Upper lobe of left lung (tissue), 6 donors: ENCODE measurements around the gene SETBP1. TPM values are rescaled to one million over a fixed set of nuclear protein-coding genes. Genes with fewer than 3 reads are reported as not detected.

Experiments used
- ATAC-seq, 2 donors: fragments of 200-7000 bp; cut with Tn5 transposase; one replicate each; pipeline ENCODE4 v1.9.1; 2022; ENCODE audit warnings: mild to moderate bottlenecking in 2 of 2, moderate library complexity in 2 of 2; ENCODE audit not compliant: low FRiP score in 2 of 2
- DNase-seq, 2 donors: peaks; one replicate each; pipeline ENCODE4 v3.0.0-alpha.2; 2019 to 2020
- H3K27ac ChIP-seq, 4 donors: fragments of 200-600 bp; sonication (generic); one replicate each; pipeline ENCODE4 v1.5.1; 2016 to 2019
- H3K27me3 ChIP-seq, 4 donors: fragments of 200-600 bp; sonication (generic); one replicate each; pipeline ENCODE4 v1.5.1; 2017 to 2019
- H3K36me3 ChIP-seq, 4 donors: fragments of 200-600 bp; sonication (generic); one replicate each; pipeline ENCODE4 v1.5.1; 2016 to 2019
- H3K4me1 ChIP-seq, 4 donors: fragments of 200-600 bp; sonication (generic); one replicate each; pipeline ENCODE4 v1.5.1; 2018 to 2019
- H3K4me3 ChIP-seq, 4 donors: fragments of 200-600 bp; sonication (generic); one replicate each; pipeline ENCODE4 v1.5.1; 2017 to 2019; ENCODE audit warnings: mild to moderate bottlenecking in 2 of 4, moderate library complexity in 1 of 4
- H3K9me3 ChIP-seq, 4 donors: fragments of 200-600 bp; sonication (generic); one replicate each; pipeline ENCODE4 v1.5.1; 2018 to 2019
- CTCF ChIP-seq, 6 experiments: fragments of 450-650 bp in 4 of 6; fragments of 200-600 bp in 2 of 6; sonication (generic) in 2 of 6; IDR thresholded peaks; one replicate each; pipeline ENCODE4 v1.5.1; 2016 to 2019; ENCODE audit warnings: antibody characterized with exemption in 6 of 6
- EP300 ChIP-seq, 4 donors: sonication (generic); formaldehyde crosslinking; IDR thresholded peaks; one replicate each; pipeline ENCODE4 v1.5.1; 2017; ENCODE audit warnings: antibody characterized with exemption in 4 of 4, control low read depth in 2 of 4
- POLR2A ChIP-seq, 4 donors: fragments of 450-650 bp; IDR thresholded peaks; one replicate each; pipeline ENCODE4 v1.5.1; 2016 to 2017; ENCODE audit warnings: antibody characterized with exemption in 4 of 4, mild to moderate bottlenecking in 2 of 4
- POLR2AphosphoS5 ChIP-seq, 2 donors: sonication (generic); formaldehyde crosslinking; IDR thresholded peaks; one replicate each; pipeline ENCODE4 v1.5.1; 2017; ENCODE audit warnings: antibody characterized with exemption in 2 of 2
- WGBS, 2 donors: methylation state at CpG; one replicate each; pipeline ENCODE4 v1.1.5; 2017 to 2018; 5-methylcytosine and 5-hydroxymethylcytosine counted together
- total RNA-seq, 6 donors: library from RNA; depleted of rRNA in 4 of 6; stranded (reverse); fragments of >200 nt in 4 of 6; gene quantifications; one replicate each; pipeline versions ENCODE4 v1.1.0 to v1.2.1, GENCODE V29; 2016 to 2021
- donor health status: DM: no; HTN: no; CAD: no; lungs with moderate emphysema.
- donor health status: DM: no; HTN: yes; CAD: no; lungs with severe emphysema.

Gene SETBP1
- total RNA-seq, 6 donors from 2014 or later, result 11.7 to 38.8 (median 16.6) TPM

- Histone ChIP-seq H3K27ac (peak overlapping the region; percentile 50 to 77 (median 61)), H3K36me3 (no peaks in the 10 kb centered on the region), H3K4me1 (peaks cover 0 to 17% (median 6%) of the 10 kb centered on the region in 4 donors), H3K27me3 (no peaks in the 10 kb centered on the region), H3K4me3 (no peak overlapping the region), H3K9me3 (no peaks in the 10 kb centered on the region)
- 82 to 91% methylated on average over 3 of the region's 3 CpGs for WGBS, 2 donors
- no peak for TF ChIP-seq POLR2AphosphoS5 (IDR thresholded peaks at IDR 0.05)
- no peak for TF ChIP-seq POLR2A (IDR thresholded peaks at IDR 0.05)
- no peak for TF ChIP-seq EP300 (IDR thresholded peaks at IDR 0.05)
- no peak for TF ChIP-seq CTCF (IDR thresholded peaks at IDR 0.05)
- peak in 1 of 2 donors; percentile 43 for ATAC-seq
- DNase-seq, result no peak
Measured at GRCh38 chr18:44802508-44802907, 121.8 kb downstream of the SETBP1 start.

GRCh38 chr18:44803019-44803650 is 122.4 kb downstream of the SETBP1 start:
- H3K27me3 ChIP-seq, result no peaks in the 10 kb centered on the region
- TF ChIP-seq POLR2AphosphoS5 (IDR thresholded peaks at IDR 0.05), result peak; percentile 18 to 59
- no peak for TF ChIP-seq CTCF (IDR thresholded peaks at IDR 0.05)
- peak in 2 of 4 donors; percentile 83 to 85 for TF ChIP-seq EP300 (IDR thresholded peaks at IDR 0.05)
- ATAC-seq (peak; percentile 68 to 74), DNase-seq (peak in 1 of 2 donors; percentile 43)
- H3K4me3 ChIP-seq, result no peak overlapping the region
- peak overlapping the region; percentile 50 to 77 (median 61) for H3K27ac ChIP-seq
- 54 to 56% methylated on average over 7 of the region's 7 CpGs for WGBS, 2 donors
- H3K36me3 ChIP-seq, result no peaks in the 10 kb centered on the region
- H3K9me3 ChIP-seq, result no peaks in the 10 kb centered on the region
- peaks cover 0 to 17% (median 6%) of the 10 kb centered on the region in 4 donors for H3K4me1 ChIP-seq

GRCh38 chr18:44804033-44804432 is 123.3 kb downstream of the SETBP1 start:
- DNase-seq, result no peak
- no peak for ATAC-seq
- H3K27ac ChIP-seq, result peak overlapping the region; percentile 22 to 77 (median 61)
- WGBS, 2 donors, result 91 to 92% methylated on average over 2 of the region's 2 CpGs
- H3K36me3 ChIP-seq, result no peaks in the 10 kb centered on the region
- no peaks in the 10 kb centered on the region for H3K9me3 ChIP-seq
- peaks cover 0 to 17% (median 6%) of the 10 kb centered on the region in 4 donors for H3K4me1 ChIP-seq
- no peak overlapping the region for H3K4me3 ChIP-seq
- TF ChIP-seq EP300 (IDR thresholded peaks at IDR 0.05), result no peak
- TF ChIP-seq POLR2AphosphoS5 (IDR thresholded peaks at IDR 0.05), result no peak
- TF ChIP-seq CTCF (IDR thresholded peaks at IDR 0.05), result no peak
- no peak for TF ChIP-seq POLR2A (IDR thresholded peaks at IDR 0.05)
- no peaks in the 10 kb centered on the region for H3K27me3 ChIP-seq

- peak overlapping the region in 1 of 4 donors; percentile 35 for H3K27ac ChIP-seq
- H3K27me3 ChIP-seq, result no peaks in the 10 kb centered on the region
- no peaks in the 10 kb centered on the region for H3K9me3 ChIP-seq
- DNase-seq (no peak), ATAC-seq (no peak)
- no peaks in the 10 kb centered on the region for H3K36me3 ChIP-seq
- H3K4me1 ChIP-seq, result peaks cover 0 to 12% (median 5%) of the 10 kb centered on the region in 4 donors
- H3K4me3 ChIP-seq, result no peak overlapping the region
- TF ChIP-seq POLR2AphosphoS5 (IDR thresholded peaks at IDR 0.05) (no peak), EP300 (IDR thresholded peaks at IDR 0.05) (no peak), CTCF (IDR thresholded peaks at IDR 0.05) (no peak), POLR2A (IDR thresholded peaks at IDR 0.05) (no peak)
- WGBS, 2 donors, result 91 to 92% methylated on average over 3 of the region's 3 CpGs
Measured at GRCh38 chr18:44805176-44805575, 124.5 kb downstream of the SETBP1 start.

GRCh38 chr18:44805643-44806042 is 125.0 kb downstream of the SETBP1 start:
- H3K27ac ChIP-seq, result no peak overlapping the region
- peaks cover 0 to 12% (median 5%) of the 10 kb centered on the region in 4 donors for H3K4me1 ChIP-seq
- no peak for ATAC-seq

More at GRCh38 chr18:44805643-44806042, 125.0 kb downstream of the SETBP1 start:
- H3K9me3 ChIP-seq, result no peaks in the 10 kb centered on the region
- H3K36me3 ChIP-seq, result no peaks in the 10 kb centered on the region
- no peak for TF ChIP-seq POLR2AphosphoS5 (IDR thresholded peaks at IDR 0.05)
- TF ChIP-seq POLR2A (IDR thresholded peaks at IDR 0.05), result no peak
- TF ChIP-seq EP300 (IDR thresholded peaks at IDR 0.05), result no peak
- no peak for TF ChIP-seq CTCF (IDR thresholded peaks at IDR 0.05)
- H3K4me3 ChIP-seq, result no peak overlapping the region
- H3K27me3 ChIP-seq, result no peaks in the 10 kb centered on the region
- DNase-seq, result no peak
- WGBS, 2 donors, result 87 to 94% methylated on average over 3 of the region's 3 CpGs
